H9 (cell line): ENCODE data around the gene PEPD. TPM values are rescaled to one million over a fixed set of nuclear protein-coding genes. Genes with fewer than 3 reads are reported as not detected.

Experiments
- DNase-seq: peaks from one replicate; pipeline ENCODE4 v3.0.0-alpha.2; 2017
- H2AFZ ChIP-seq: one replicate; pipeline ENCODE4 v1.6.1; 2013; ENCODE audit warnings: mild to moderate bottlenecking, low read length, control low read depth, moderate library complexity
- H2AK5ac ChIP-seq: 2 replicates; pipeline ENCODE4 v1.6.1; 2013; ENCODE audit warnings: low read length, control low read depth, mixed read lengths; ENCODE audit not compliant: insufficient read length
- H2BK120ac ChIP-seq: one replicate; pipeline ENCODE4 v1.6.1; 2013; ENCODE audit warnings: low read depth, mild to moderate bottlenecking, low read length, control low read depth, inconsistent platforms; ENCODE audit not compliant: poor library complexity, severe bottlenecking
- H2BK12ac ChIP-seq: 2 replicates; pipeline ENCODE4 v1.6.1; 2013; ENCODE audit warnings: low read length, control low read depth, mixed read lengths, low read depth; ENCODE audit not compliant: insufficient read length
- H2BK15ac ChIP-seq: 2 replicates; pipeline ENCODE4 v1.6.1; 2013; ENCODE audit warnings: low read depth, low read length, control low read depth
- H2BK20ac ChIP-seq: one replicate; pipeline ENCODE4 v1.6.1; 2013; ENCODE audit warnings: low read depth, mild to moderate bottlenecking, low read length, control low read depth, inconsistent platforms; ENCODE audit not compliant: poor library complexity, severe bottlenecking
- H2BK5ac ChIP-seq: 2 replicates; pipeline ENCODE4 v1.6.1; 2013; ENCODE audit warnings: low read length, control low read depth, mixed read lengths; ENCODE audit not compliant: insufficient read length
- H3K14ac ChIP-seq: 2 replicates; pipeline ENCODE4 v1.6.1; 2013; ENCODE audit warnings: low read length, control low read depth; ENCODE audit not compliant: insufficient read depth
- H3K18ac ChIP-seq: 2 replicates; pipeline ENCODE4 v1.6.1; 2013; ENCODE audit warnings: low read depth, mild to moderate bottlenecking, mixed read lengths, low read length, control low read depth; ENCODE audit not compliant: insufficient read length
- H3K23ac ChIP-seq: 2 replicates; pipeline ENCODE4 v1.6.1; 2013; ENCODE audit warnings: low read length, control low read depth, mixed read lengths, low read depth; ENCODE audit not compliant: insufficient read length
- H3K23me2 ChIP-seq: 2 replicates; pipeline ENCODE4 v1.6.1; 2013; ENCODE audit warnings: low read depth, mild to moderate bottlenecking, mixed read lengths, low read length, control low read depth; ENCODE audit not compliant: insufficient read length, poor library complexity, severe bottlenecking
- H3K27ac ChIP-seq: 2 replicates; pipeline ENCODE4 v1.5.1; 2013; ENCODE audit warnings: low read length, control low read depth, mixed read lengths, low read depth; ENCODE audit not compliant: insufficient read length
- H3K27me3 ChIP-seq: 2 replicates; pipeline ENCODE4 v1.6.1; 2013; ENCODE audit warnings: low read length, control low read depth, inconsistent platforms; ENCODE audit not compliant: insufficient read depth
- H3K4ac ChIP-seq: 2 replicates; pipeline ENCODE4 v1.6.1; 2013; ENCODE audit warnings: low read depth, mild to moderate bottlenecking, control low read depth, inconsistent platforms, low read length, moderate library complexity
- H3K4me1 ChIP-seq: 2 replicates; pipeline ENCODE4 v1.6.1; 2013; ENCODE audit warnings: low read length, control low read depth, inconsistent platforms; ENCODE audit not compliant: insufficient read depth
- H3K4me2 ChIP-seq: 2 replicates; pipeline ENCODE4 v1.6.1; 2013; ENCODE audit warnings: low read length, control low read depth, mixed read lengths; ENCODE audit not compliant: insufficient read length, insufficient read depth
- H3K56ac ChIP-seq: 2 replicates; pipeline ENCODE4 v1.6.1; 2013; ENCODE audit warnings: low read depth, mild to moderate bottlenecking, mixed read lengths, low read length, control low read depth; ENCODE audit not compliant: insufficient read length
- H3K79me1 ChIP-seq: 2 replicates; pipeline ENCODE4 v1.6.1; 2013; ENCODE audit warnings: low read depth, mild to moderate bottlenecking, moderate library complexity, low read length, control low read depth, inconsistent platforms; ENCODE audit not compliant: insufficient read depth, poor library complexity, severe bottlenecking
- H3K79me2 ChIP-seq: 2 replicates; pipeline ENCODE4 v1.6.1; 2013; ENCODE audit warnings: low read length, control low read depth, inconsistent platforms; ENCODE audit not compliant: insufficient read depth
- H3K9ac ChIP-seq: 2 replicates; pipeline ENCODE4 v1.6.1; 2013; ENCODE audit warnings: low read length, control low read depth, mixed read lengths; ENCODE audit not compliant: insufficient read length; ENCODE audit errors: extremely low read depth
- H3K9me3 ChIP-seq: one replicate; pipeline ENCODE4 v1.6.1; 2013; ENCODE audit warnings: low read depth, low read length, inconsistent platforms; ENCODE audit not compliant: control insufficient read depth
- H3T11ph ChIP-seq: one replicate; pipeline ENCODE4 v1.6.1; 2013; ENCODE audit warnings: mild to moderate bottlenecking, low read length, control low read depth, inconsistent platforms
- H4K20me1 ChIP-seq: one replicate; pipeline ENCODE4 v1.6.1; 2013; ENCODE audit not compliant: control insufficient read depth, insufficient read length, insufficient read depth
- H4K5ac ChIP-seq: 2 replicates; pipeline ENCODE4 v1.6.1; 2013; ENCODE audit warnings: low read depth, mild to moderate bottlenecking, mixed read lengths, low read length, control low read depth; ENCODE audit not compliant: insufficient read length
- H4K8ac ChIP-seq: replicated peaks from 2 replicates; pipeline ENCODE4 v1.6.1; 2013; ENCODE audit warnings: low read length, control low read depth, mixed read lengths, low read depth; ENCODE audit not compliant: insufficient read length
- H4K91ac ChIP-seq: 2 replicates; pipeline ENCODE4 v1.6.1; 2013; ENCODE audit warnings: low read depth, mild to moderate bottlenecking, moderate library complexity, mixed read lengths, low read length, control low read depth; ENCODE audit not compliant: insufficient read length
- H3K27ac Mint-ChIP-seq, 3 experiments: 2 replicates in 2 of 3; 3 replicates in 1 of 3; pipeline ENCODE4 v1.8.0; 2020 to 2021; ENCODE audit warnings: mixed read lengths in 3 of 3, mild to moderate bottlenecking in 1 of 3, moderate library complexity in 1 of 3
- H3K27me3 Mint-ChIP-seq: 2 replicates; pipeline ENCODE4 v1.8.0; 2021; ENCODE audit warnings: low read depth, mild to moderate bottlenecking, moderate library complexity, mixed read lengths
- H3K36me3 Mint-ChIP-seq, 3 experiments: 2 replicates in 2 of 3; 3 replicates in 1 of 3; pipeline ENCODE4 v1.8.0; 2020 to 2021; ENCODE audit warnings: low read depth in 3 of 3, mixed read lengths in 3 of 3; ENCODE audit not compliant: insufficient read depth in 1 of 3
- H3K4me1 Mint-ChIP-seq, 2 experiments: 2 replicates each; pipeline ENCODE4 v1.8.0; 2020; ENCODE audit warnings: mixed read lengths in 2 of 2
- H3K4me3 Mint-ChIP-seq, 2 experiments: 2 replicates in 1 of 2; 3 replicates in 1 of 2; pipeline ENCODE4 v1.8.0; 2020 to 2021; ENCODE audit warnings: mild to moderate bottlenecking in 2 of 2, mixed read lengths in 2 of 2, moderate library complexity in 1 of 2
- H3K9me3 Mint-ChIP-seq, 2 experiments: 2 replicates in 1 of 2; 3 replicates in 1 of 2; pipeline ENCODE4 v1.8.0; 2020; ENCODE audit warnings: mild to moderate bottlenecking in 2 of 2, mixed read lengths in 2 of 2, moderate library complexity in 1 of 2
- CTCF ChIP-seq: fragments of 200-600 bp; sonication (generic); conservative IDR thresholded peaks from 3 replicates; pipeline ENCODE4 v1.8.0; 2021; ENCODE audit warnings: antibody characterized with exemption, mild to moderate bottlenecking
- WGBS: extraction: QIAGEN DNeasy Blood & Tissue Kit; methylation state at CpG from one replicate; pipeline ENCODE4 v1.1.7; 2013; ENCODE audit warnings: missing lambda C conversion rate, low lambda C conversion rate, mixed read lengths; ENCODE audit not compliant: insufficient read length; ENCODE audit errors: extremely low coverage; 5-methylcytosine and 5-hydroxymethylcytosine counted together
- total RNA-seq: library from RNA; stranded (reverse); gene quantifications from 2 replicates; pipeline ENCODE4 v1.2.1, GENCODE V29; 2021

PEPD gene
- total RNA-seq, 1 experiment from 2014 or later, result 52.8 TPM

DNA sequence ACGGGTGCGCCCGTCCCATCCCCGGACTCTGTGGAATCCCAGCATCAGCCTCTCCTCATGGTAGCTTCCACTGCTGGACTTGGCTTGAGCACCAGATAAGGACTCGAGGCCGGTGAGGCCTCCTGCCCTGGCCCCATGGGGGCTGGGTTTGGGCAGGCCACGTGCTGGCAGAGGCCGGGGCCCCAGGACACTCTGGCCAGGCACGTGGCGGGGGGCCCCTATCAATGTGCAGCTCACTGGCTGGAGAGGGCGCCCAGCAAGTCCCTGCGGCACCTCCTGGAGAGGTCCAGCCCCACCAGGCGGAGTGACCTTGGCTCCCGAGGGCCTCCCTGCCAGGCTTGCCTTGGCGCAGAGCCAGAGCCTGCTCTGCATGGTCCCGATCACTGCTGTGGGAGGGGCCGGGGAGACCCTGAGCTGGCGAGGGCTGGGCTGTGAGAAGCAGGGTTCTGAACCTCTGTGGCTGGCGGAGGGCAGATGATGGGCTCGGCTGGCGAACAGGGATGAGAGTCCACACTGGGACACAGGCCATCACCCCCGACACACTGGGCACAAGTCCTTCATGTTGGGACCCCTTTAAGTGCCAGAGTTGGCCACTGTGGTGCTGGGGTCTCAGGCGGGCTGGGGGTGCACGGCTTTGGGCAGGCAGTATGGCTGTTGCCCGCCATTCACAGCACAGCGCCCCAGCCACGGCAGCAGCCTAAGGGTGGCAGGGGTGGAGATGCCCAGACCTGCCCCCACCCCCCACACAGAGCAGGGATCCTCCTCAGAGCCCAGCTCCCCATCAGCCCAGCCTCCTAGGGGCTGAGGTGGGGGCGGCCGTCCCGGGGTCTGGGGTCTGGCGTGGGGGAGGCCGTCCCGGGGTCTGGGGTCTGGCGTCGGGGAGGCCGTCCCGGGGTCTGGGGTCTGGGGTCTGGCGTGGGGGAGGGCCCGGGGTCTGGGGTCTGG lies 129.0 kb downstream of the PEPD start:
- H4K8ac ChIP-seq, result no peak overlapping the region
- H3T11ph ChIP-seq, result no peak overlapping the region
- no peak overlapping the region for H3K18ac ChIP-seq
- no peak overlapping the region for H3K4me3 Mint-ChIP-seq
- no peaks in the 10 kb centered on the region for H3K9me3 Mint-ChIP-seq
- H3K27ac Mint-ChIP-seq, result no peak overlapping the region
- no CpG with 5 or more reads among the region's 39 CpGs for WGBS
- no peak overlapping the region for H3K4ac ChIP-seq
- H2BK12ac ChIP-seq, result no peak overlapping the region
- H3K79me1 ChIP-seq, result no peaks in the 10 kb centered on the region
- no peak overlapping the region for H2AK5ac ChIP-seq
- no peaks in the 10 kb centered on the region for H3K36me3 Mint-ChIP-seq
- H2BK120ac ChIP-seq, result no peak overlapping the region
- no peak overlapping the region for H2BK15ac ChIP-seq
- no peak overlapping the region for H3K23ac ChIP-seq
- H2BK20ac ChIP-seq, result no peak overlapping the region
- DNase-seq, result no peak
- no peak overlapping the region for H3K9ac ChIP-seq
- no peak for TF ChIP-seq CTCF
- H2AFZ ChIP-seq, result no peak overlapping the region
- H3K27me3 ChIP-seq, result no peaks in the 10 kb centered on the region
- no peaks in the 10 kb centered on the region; the same call in 1 of the 2 replicates for H3K27me3 Mint-ChIP-seq
- H4K20me1 ChIP-seq, result no peaks in the 10 kb centered on the region
- H3K9me3 ChIP-seq, result no peaks in the 10 kb centered on the region
- H2BK5ac ChIP-seq, result no peak overlapping the region
- no peak overlapping the region for H3K14ac ChIP-seq
- peaks cover 6 to 23% of the 10 kb centered on the region in 2 experiments; a peak in 2 of 4 replicates for H3K4me1 Mint-ChIP-seq
- no peak overlapping the region for H4K5ac ChIP-seq
- no peak overlapping the region for H3K4me2 ChIP-seq
- no peaks in the 10 kb centered on the region for H3K79me2 ChIP-seq
- H3K23me2 ChIP-seq, result no peaks in the 10 kb centered on the region
- H3K56ac ChIP-seq, result no peak overlapping the region
- H3K27ac ChIP-seq, result no peak overlapping the region
- peaks cover 2% of the 10 kb centered on the region; the same call in 1 of the 2 replicates for H3K4me1 ChIP-seq
- no peak overlapping the region for H4K91ac ChIP-seq
